GM18870 (cell line): ENCODE results near the gene VPS35L.
"Not testable (repeated sequence)": the region's sequence is repeated elsewhere in the genome, so short reads cannot be mapped to it uniquely, and the experiment has no call there.

Experiments
- ATAC-seq: cut with Tn5 transposase; IDR thresholded peaks from one replicate; pipeline ENCODE4 v1.9.1; 2021; ENCODE audit warnings: moderate library complexity; ENCODE audit not compliant: unreplicated experiment

Gene VPS35L

DNA sequence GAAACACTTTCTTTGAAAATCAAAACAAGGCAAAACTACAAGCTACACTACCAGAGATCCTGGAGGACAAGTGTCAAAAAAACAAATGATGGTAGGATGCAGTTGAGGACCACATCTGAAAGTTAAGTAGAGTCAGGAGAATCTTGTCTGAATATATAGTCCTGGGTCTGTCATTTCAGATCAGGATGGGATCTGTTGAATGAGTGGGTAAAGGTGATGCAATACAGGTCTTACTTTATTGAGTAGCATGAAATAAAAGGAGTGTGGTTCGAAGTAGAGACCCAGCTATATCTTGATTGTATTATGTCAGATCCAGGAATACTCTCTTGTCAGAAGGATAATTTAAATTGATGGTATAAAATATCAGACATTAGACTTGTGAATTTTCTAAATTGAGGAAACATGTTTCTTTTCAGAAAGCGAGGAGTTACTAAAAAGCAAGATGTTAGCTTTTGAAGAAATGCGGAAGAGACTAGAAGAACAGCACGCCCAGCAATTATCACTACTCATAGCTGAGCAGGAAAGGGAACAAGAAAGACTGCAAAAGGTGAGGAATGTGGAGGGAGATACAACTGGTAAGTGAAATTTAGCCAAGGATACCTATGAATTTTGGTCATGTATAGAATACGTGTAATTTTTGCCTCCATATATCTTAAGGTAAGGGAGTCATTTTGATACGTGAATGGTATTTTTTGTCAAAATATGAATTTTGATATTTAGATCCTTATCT is 15.1 kb upstream of the VPS35L start:
- no peak for ATAC-seq

DNA sequence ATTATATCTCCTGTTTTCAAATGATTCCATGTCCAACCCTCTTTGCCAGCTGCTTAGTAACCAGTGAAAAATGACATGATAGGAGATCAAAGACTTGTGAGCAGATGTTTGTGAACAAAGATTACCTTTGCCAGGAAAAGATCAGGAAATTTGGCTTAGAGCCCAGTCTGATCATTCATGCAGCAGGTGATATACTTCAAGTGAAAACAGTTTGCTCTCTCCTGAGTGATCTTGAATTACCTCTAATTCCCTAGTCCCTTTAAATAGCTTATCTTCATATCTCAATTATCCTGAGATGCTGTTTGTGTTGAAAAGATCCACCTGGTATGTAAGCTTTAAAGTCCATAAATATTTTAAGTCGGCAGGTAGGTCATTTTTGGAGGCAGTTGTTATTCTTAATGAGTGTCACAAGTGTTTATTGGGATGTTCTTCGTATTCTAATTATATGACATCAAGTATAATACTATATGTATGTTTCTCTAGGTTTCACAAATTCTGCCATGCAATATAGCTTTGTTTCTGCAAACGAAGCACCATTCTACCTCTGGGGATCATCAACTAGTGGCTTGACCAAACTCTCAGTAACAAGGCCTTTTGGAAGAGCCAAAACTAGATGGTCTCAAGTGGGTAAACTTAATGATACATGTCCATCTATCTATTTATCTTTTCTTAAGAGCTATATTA is 13.2 kb upstream of the VPS35L start:
- no peak for ATAC-seq

DNA sequence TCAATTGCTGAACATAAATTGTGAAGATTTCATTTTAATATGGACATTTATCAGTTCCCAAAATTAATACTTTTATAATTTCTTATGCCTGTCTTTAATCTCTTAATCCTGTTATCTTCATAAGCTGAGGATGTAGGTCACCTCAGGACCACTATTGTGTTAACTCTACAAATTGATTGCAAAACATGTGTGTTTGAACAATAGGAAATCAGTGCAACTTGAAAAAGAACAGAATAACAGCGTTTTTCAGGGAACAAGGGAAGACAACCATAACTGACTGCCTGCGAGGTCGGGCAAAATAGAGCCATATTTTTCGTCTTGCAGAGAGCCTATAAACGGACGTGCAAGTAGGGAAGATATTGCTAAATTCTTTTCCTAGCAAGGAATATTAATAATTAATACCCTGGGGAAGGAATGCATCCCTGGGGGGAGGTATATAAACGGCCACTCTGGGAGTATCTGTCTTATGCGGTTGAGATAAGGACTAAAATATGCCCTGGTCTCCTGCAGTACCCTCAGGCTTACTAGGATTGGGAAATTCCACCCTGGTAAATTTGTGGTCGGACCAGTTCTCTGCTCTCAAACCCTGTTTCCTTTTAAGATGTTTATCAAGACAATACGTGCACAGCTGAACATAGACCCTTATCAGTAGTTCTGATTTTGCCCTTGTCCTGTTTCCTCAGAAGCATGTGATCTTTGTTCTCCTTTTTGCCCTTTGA is 12.1 kb upstream of the VPS35L start:
- not testable (repeated sequence) for ATAC-seq

DNA sequence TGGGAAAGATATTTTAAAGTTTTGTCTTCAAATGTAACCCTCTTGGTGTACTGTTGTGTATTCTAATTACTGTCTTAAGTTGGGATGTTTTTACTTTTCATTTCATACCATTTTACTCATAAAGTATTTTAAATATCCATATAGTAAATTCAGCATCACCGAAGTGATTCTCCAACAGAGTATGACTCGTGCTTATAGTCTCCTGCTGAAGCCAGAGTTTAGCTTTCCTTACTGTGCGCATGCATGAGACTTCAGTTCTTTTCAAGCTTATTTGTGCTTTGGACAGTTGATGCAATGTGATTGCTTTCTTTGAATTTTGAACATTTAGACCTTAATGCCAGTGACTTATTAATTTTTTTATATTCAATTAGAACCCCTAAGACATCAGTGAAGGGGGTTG is 7.4 kb upstream of the VPS35L start:
- no peak for ATAC-seq

DNA sequence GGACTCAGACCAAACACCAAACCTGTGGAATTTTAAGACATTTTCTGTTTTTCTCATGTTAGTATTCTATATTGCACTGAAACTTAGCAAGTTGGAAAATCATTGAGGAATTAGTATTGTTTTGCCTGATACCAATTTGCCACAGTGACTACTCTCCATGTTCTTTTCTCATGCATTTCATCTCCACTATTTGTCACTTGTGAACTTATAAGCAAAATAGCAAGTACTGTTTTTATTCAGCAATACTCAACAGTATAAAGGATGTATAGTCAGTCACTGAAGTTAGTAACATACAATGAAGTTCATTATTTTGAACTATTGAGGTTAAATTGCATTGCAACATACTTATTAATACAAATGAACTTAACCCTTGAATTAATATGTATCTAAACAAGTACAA is 5.8 kb upstream of the VPS35L start:
- ATAC-seq = no peak

DNA sequence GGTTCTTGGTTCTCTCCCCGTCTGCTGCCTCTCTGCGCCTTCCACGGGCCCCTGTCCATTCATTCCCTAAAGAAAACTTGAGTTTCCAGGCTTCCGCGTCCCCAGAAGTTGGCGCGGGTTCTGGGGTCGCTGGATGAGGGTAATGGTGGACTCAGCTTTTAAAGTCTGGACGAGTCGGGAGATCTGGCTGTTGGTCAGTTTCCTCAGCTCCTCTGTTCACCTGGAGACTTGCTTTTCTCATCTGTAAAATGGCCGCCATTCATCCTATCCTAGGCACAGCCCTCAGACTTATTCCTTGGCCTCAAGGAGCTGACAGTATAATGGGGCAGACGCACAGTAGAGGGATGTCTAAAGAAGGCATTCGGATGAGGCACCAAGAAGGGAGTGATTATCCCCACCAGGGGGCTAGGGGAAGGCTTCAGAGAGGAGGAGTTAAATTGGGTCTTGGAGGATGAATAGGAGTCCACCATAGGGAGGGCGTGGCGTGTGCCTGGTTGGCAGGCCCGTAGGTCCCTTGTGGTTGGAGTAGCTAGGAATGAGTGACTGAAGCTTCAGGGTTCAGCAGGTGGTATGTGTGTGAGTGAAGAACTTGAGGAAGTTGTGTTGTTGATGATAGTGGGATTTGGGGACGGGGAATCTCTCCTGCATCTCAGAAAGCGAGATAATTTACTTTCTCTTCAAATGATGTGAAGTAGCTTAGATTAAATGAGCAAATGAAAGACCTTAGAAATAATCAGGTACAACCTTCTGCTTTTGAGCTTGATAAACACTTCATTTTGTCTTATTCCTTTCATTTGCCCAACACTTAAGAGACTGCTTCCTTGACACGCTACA is 652 bp downstream of the VPS35L start:
- ATAC-seq = no peak

DNA sequence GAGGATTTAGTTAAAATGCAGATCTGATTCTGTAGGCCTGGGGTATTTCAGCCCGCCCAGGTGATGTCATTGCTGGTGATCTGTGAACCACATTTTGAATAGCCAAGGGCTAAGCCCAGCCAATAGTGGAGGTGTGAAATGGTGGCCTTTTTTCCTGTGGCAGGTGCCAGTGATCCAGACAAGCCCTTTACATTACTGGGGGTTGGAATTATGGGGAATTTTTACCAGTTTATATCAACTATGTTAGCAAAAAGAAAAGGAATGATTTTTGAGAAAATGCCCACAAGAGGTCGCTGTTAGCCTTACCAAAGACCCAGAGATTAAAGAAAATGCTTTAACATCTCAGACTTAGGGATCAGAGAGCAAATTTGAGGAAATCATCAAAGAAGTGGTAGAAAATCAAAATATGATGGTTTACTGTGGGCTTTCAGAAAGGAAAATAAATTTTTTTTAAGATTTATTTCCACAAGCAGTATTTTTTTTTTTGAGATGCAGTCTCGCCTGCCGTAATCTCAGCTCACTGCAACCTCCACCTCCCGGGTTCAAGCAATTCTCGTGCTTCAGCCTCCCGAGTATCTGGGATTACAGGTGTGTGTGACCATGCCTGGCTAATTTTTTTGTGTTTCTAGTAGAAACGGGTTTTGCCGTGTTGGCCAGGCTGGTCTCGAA is 3.9 kb downstream of the VPS35L start:
- ATAC-seq = no peak

DNA sequence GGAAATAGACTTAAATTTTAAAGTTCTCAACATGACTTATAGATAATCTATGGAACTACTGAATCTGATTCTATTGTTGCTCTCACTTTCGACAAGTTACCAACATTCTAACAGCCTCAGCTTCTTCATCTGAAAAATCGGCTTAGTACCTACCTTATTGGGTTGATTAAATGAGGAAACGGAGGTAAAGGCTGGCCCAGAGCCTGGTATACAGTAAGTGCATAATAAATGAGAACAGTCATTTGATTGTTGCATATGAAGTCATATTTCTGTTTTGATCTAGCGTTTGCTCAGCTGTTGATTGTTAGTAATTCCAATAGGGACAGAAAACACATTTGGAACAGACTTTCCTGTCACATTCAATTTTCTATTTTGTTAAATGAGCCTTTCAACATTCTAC is 4.6 kb downstream of the VPS35L start:
- no peak for ATAC-seq

DNA sequence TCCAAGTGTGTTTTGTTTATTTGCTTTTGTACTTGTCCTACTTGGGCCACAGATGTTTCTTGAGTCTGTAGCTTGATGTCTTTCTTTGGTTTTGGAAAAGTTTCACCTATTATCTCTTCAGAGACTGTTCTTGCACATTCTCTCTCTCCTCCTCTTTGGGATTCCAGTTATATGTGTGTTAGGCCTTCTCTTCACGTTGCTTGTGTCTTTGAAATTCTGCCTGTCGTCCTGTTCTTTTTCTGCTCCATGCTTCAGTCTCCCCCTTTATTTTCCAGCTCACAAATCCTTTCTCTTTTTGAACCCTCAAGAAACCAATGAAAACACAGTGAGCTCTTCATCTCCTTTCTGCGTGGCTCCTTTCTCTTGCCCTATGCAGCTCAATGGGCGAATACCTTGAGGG is 7.9 kb downstream of the VPS35L start:
- no peak for ATAC-seq

DNA sequence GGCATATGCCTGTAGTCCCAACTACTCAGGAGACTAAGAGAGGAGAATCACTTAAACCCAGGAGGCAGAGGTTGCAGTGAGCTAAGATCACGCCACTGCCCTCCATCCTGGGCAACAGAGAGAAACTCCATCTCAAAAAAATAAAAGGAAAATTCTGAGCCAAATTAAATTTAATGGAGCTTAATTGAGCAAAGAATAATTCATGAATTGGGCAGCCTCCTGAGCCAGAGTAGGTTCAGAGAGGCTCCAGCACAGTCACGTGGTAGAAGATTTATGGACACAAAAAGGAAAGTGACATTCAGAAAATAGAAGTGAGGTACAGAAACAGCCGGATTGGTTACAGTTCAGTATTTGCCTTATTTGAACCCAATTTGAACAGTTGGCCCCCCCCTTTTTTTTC is 10.9 kb downstream of the VPS35L start:
- no peak for ATAC-seq

DNA sequence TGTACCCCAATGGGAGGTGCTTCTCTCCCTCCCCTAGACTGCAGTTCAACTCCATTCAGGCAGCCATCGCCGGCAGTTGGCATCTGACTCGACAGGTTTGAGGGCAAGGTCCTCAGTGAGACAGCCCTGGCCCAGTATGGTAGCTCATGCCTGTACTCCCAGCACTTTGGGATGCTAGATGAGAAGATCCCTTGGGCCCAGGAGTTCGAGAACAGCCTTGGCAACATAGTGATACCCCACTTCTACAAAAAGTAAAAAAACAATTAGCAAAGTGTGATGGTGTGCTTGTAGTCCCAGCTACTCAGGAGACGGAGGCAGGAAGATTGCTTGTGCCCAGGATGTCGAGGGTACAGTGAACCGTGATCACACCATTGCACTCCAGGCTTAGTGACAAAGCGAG is 12.1 kb downstream of the VPS35L start:
- ATAC-seq = no peak

DNA sequence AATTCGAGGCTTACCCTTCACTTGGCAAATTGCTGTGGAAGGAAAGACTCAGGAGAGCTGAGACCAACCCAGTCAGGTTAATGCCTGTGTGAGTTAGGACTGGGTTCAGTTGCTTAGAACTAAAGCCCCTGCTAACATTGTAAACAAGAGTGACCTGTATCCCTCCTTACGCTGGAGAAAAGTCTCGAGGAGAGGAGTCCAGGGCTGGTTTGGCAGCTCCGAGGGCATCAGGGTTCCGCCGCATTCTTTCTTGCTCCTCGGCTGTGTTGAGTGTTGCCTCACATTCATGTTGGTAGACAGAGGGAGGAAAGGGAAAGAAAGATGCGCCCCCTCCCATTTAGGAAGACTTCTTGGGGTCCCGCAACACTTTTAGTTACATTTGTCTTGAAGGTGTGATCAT is 18.5 kb downstream of the VPS35L start:
- ATAC-seq = no peak

DNA sequence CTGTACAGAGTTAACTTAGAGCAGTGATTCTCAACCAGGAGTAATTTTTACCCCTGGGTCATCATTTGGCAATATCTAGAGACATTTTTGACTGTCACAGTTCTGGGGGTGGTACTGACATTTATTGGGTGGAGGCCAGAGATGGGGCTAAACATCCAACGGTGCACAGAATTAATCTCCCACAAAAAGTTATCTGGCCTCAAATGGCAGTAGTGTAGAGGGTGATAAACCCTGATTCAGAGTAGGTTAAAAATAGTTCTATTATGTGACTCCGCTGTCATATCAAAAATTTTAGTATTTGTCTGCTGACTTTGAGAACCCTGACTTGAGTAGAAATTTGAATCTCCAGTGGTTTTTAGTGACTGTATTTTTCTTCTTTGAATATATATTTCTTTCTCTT is 19.1 kb downstream of the VPS35L start:
- ATAC-seq = no peak

DNA sequence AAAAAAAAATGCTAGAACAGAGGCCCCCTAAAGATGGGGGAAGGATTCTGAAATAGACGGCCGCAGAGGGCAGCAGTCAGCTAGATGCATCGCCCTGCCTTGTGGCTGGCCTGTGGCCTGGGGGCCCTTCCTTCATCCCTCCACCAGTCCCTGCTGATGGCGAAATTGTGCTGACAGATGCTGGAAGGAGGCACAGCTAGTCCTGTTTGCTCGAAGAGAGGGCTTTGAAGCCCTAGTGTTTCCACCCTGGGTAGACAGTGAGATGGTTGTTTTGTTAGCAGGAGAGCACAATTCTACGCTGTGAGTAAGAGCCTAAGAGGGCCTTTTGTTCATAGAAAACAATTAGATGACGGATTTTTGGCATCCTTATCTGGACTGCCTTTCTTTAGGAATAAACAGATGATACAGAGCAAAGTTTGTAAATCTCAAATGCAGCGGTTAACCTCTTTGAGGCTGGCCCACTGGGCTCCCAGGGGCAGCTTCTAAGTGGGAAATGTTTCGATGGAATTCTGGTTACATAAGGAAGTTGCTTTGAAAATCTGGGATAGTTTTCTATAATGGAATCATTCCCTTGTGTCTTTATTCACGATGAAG is 23.0 kb downstream of the VPS35L start:
- ATAC-seq = no peak

DNA sequence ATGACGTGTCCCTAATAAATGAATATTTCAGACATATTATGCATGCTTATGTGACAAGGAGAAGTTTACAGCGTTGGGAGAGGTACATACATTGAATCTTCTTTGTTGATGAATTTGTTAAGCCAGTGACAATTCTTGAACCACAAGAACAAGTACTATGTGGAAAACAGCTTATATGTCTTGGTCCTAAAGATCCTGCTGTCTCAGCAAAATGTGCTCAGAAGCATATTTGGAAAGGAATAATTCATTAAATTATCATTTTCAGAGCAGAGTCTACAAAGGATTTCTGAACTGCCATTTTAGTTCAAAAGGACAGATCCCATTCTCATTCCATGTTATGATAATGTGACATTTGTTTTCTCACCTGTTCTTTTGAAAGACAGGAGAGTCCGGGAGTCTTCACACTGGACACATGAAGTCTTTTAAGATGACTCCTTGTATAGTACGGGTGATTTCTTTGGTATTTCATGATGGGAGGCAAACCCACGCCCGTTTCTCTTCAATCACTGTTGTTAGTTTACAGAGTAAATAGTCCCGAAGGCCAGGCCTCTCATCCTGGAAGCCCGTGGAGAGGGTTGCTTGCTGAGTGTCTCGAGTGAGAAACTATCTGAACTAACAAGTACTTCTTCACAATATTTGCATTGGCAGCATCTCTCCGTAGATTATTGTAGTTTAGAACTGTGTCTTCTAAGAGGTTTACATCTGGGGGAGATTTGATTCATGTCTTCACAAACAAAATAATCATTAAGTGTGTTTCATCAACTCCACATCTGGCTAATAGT is 26.7 kb downstream of the VPS35L start:
- ATAC-seq = no peak

DNA sequence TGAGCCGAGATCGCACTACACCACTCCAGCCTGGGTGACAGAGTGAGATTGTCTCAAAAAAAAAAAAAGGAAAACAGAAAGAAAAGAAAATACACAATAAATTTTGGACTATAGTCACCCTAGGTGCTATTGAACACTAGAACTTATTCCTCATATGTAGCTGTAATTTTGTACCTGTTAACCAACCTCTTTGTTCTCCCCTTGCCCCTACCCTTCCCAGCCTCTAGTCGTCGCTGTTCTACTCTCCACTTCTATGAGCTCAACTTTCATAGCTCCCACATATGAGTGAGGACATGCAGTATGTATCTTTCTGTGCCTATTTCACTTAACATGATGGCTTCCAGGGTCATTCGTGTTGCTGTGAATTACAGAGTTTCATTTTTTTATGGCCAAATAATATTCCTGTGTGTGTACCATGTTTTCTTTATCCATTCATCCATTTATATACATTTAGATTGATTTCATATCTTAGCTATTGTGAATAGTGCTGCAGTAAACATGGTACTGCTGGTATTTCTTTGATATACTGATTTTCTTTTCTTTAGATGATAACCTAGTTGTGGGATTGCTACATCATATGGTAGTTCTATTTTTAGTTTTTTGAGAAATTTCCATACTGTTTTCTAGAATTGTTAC is 28.3 kb downstream of the VPS35L start:
- ATAC-seq = no peak

DNA sequence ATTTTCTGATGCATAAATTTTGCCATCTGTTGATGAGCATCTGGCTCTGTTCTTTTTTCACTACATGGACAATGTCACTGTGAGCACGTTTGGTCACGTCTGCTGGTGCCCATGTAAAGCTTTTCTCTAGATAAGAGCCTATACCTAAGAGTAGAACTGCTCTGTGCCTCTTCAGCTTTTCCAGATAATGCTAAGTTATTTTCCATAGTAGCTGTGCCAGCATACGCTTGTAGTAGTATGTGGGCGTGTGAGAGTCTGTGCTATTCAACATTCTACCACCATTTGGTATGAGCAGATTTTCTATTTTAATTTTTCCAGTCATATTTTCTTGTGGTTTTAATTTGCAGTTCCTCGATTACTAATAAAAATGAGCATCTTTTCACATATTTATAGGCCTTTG is 33.2 kb downstream of the VPS35L start:
- no peak for ATAC-seq

DNA sequence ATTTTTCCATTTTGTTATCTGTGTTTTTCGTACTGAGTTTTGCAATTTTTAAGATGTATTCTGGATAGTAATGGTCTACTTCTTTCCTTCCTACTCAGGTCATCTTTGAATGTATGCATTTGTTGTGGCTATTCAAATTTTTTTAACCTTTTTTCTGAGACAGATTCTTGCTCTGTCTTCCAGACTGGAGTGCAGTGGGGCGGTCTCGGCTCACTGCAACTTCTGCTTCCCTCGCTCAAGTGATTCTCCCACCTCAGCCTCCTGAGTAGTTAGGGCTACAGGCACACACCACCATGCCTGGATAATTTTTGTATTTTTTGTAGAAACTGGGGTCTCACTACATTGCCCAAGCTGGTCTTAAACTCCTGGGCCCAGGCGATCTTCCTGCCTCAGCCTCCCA is 33.6 kb downstream of the VPS35L start:
- no peak for ATAC-seq

DNA sequence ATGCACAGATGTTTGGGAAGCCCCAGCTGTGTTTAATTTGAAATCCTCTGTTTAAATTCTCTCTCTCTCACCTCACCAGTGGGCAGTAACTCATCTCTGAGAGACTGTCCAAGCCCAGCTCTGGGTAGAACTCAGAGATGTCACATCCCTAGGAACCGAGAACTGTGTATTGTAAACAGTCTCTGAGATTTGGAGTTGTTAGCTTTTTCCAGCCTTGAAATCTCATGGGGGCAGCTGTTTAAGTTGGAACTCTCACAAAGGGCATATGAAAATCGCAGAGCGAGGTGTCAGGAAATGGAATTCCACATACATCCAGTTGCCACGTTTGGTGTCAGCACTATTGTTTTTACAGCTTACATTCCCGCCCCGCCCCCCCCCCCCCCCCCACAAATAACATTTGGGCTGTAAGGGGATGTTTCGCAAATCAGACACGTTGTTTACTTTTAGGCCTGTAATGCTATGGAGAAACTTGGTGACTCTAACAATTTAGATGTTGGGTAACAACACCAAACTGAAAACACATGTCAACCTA is 34.3 kb downstream of the VPS35L start:
- ATAC-seq = no peak
